ENCODE measurements around the gene SRPX.
A peak's percentile ranks its signal among the peaks of the same experiment; 100 is the strongest.

SRPX gene

DNA sequence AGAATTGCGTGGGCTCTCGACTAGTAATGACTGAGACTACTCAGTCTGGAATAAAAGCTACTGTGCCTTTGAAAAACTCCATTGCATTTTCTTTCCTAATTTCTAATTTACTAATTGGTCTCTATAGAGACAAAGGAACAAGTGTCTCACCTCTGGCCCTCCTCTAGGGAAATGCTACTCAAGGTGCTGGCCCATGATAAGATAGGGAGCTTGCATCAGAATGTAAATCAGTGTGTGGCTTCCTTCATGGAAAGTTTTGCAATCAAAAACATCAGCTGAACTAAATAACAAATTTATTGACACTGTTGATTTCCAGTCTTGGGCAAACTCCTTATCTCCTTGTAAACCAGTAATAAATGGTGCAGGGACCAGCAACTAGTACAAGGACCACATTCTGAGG, 81.8 kb downstream of the SRPX start:
- no peak for DNase-seq (ENCODE audit: low read depth)

DNA sequence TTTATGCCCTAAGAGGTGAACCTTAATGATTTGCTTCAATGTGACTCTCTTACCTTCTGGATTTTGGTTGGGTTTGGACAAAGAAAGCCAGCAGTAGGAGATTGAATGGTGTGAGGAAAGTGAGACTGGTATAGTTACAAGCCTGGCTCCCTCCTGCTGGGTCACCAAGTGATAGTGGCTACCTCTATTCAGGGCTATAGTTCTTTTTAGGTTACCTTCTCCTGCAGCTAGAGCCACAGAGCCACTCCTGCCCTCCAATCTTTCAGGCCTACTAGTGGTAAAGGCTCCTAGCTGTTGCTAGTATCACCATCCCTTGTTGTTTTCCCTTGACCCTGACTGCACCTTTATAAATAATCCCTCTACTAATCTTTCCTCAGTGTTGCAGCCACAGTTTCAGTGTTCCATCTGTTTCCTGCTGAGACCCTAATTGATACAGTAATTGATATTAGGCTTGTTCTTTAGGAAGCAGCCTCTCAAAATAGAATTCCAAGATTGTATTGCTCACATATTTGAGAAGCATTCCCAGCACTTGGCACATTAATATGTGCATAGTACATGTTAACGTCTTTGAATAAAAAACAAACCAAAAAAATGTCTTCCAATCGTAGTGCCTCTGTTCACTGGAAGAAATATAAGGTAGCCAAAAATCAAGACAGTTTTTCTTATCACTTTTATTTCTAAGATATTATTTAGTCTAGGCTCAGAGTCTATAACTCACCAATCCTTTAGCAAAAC, 82.3 kb downstream of the SRPX start:
- no peak for DNase-seq (ENCODE audit: low read depth)

DNA sequence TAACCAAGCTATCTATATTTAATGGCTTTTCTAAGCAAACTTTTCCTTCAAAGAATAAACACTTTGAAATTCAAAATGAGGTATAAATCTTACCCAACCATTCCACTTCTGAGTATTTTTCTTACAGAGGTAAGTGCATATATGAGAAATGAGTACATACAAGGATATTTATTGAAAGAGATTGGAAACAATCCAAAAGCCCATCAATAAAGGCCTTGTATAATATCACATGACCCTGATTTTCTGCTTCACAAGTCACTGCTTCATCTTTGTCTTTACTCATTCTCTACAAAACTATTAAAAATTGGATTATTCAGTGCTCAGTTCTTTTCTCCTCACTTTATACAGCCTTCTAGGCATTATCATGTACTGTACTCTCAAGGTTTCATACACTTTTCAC, 91.3 kb downstream of the SRPX start:
- DNase-seq (ENCODE audit: low read depth) = no peak

DNA sequence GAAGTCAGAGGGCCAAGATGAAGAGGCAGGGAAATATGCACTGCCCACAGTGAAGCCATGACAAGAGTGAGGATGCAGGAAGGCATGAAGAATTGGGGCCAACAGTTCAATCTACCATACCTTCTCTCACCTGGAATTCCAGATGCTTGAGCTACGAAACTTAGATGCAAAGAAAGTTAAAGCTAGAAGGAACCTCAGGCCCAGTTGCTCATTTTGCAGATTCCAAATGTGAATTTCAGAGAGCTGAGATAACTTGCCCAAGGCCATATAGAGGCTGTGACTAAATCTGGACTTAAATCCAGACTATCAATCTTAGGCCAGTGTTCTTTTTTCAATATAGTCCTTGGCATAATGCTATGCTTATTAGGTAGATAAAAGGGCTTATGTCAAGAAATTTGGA, 92.7 kb downstream of the SRPX start:
- no peak for DNase-seq (ENCODE audit: low read depth)

DNA sequence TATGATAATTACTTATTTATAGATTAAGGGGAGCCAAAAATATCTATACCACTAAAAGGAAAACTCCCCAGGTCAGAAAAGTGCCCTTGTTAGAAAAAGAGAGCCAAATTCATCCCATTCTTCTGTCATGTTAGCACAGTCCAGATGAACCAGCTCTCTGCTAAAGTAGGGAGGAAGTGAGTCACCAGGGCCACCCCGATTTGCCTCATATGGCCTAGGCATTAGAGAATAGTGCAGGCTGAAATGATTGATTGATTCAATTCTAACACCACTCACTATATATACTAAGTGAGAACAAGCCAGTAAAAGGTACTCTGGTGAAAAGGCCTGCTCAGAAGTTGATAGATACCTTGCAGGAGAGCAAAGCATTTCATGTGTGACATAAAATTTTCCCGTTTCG, 94.5 kb downstream of the SRPX start:
- peak; percentile 6 for DNase-seq (ENCODE audit: low read depth)

DNA sequence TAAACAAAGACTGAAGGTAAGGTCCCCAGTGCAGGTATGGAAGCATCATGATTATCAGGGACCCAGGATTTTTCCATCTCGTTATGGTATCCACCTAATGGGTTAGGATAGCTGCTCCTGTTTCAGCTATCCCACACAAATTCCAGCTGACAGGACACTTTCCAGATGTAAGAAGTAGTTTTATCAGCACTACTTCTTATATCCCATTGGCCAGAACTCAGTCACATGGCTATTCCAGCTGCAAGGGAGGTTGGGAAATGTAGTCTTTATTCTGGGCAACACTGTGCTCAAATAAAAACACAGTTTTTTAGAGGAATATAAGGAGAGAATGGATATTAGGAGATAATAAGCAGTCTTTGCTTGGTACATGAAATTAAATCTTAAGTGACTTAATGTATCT, 96.7 kb downstream of the SRPX start:
- DNase-seq (ENCODE audit: low read depth) = peak; percentile 4

DNA sequence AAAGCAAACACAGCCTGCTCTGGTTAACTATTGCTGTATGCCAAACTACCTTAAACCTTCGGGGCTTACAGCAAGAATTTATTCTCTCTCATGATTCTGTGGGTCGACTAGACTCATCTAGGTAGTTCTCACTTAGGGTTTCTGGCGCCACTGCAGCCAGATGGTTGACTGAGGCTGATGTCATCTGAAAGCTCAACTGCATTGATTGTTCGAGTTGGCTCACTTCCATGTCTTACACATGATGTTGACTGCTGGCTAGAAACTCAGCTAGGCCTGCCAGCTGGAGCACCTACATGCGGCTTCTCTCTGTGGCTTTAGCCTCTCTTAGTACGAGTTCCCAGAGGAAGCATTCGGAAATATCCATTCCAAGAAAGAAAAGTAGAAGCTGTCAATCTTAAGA, 103.2 kb downstream of the SRPX start:
- DNase-seq (ENCODE audit: low read depth) = peak; percentile 15

DNA sequence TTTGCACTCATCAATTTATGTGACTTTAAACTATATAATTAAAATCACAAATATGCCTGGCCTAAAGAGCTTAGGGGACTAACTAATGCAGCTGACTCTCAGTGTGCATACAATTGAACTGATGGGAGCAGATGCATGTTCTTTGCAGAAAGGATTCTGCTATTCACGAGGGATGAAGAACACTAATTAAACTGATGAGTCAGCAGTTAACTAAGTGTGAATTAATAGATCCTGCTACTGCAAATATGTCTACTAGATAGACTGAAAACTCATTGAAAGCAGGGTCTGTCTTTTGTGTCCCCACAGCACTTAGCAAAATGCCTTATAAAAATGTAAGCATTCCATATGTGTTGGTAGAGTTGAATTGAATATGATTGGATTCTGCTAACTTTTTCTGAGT, 104.0 kb downstream of the SRPX start:
- no peak for DNase-seq (ENCODE audit: low read depth)

DNA sequence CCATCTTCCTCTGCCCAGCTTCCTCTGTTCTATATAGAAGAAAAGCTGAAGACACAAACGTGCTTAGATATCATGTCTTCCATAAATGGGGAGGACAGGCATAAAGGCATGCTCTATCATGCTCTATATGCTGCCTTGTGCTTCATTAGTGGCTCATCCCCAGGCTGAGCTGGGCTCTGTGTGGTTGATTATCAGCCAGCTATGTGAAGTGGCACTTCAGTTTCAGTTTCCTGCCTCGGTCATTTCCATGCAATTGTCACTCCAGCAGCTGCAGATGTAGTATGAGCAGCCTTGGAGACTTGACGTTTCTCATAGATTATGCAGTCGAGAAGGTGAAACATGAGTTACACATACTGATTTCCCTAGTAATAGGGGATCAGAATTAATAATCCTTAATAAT, 108.1 kb downstream of the SRPX start:
- DNase-seq (ENCODE audit: low read depth) = no peak

DNA sequence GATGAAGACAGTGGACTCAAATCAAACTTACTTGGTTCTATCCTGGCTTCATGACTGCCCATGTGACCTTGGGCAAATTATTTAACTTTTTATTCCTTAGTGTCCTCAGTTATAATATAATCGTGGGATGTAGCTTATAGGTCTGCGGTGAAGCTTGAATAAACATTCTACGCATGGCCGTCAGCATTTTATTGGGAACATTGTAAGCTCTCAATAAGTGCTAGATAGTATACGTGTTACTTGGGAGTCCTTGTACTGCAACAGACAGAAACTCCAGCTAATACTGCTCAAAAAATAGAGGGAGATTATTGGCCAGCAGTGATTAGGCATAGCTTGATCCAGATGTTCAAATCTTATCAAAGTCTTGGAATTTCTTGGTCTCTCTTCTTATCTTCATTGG, 109.5 kb downstream of the SRPX start:
- no peak for DNase-seq (ENCODE audit: low read depth)

DNA sequence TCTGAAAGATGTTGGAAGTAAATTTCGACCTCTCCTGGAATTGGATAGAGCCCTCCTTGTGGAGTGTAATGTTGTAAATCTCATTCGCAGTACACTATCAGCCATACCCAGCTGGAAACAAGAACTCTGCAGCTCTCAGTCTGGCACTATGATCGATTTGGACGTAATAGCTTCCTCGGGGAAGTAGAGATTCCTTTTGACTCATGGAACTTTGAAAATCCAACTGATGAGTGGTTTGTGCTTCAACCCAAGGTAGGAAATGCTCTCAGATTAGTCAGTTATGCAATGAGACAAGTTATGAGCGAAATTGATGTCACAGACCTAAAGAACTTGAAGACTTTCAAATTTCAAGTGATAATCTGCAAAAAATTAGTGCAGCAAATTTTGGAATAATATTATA, 110.4 kb downstream of the SRPX start:
- peak; percentile 12 for DNase-seq (ENCODE audit: low read depth)

DNA sequence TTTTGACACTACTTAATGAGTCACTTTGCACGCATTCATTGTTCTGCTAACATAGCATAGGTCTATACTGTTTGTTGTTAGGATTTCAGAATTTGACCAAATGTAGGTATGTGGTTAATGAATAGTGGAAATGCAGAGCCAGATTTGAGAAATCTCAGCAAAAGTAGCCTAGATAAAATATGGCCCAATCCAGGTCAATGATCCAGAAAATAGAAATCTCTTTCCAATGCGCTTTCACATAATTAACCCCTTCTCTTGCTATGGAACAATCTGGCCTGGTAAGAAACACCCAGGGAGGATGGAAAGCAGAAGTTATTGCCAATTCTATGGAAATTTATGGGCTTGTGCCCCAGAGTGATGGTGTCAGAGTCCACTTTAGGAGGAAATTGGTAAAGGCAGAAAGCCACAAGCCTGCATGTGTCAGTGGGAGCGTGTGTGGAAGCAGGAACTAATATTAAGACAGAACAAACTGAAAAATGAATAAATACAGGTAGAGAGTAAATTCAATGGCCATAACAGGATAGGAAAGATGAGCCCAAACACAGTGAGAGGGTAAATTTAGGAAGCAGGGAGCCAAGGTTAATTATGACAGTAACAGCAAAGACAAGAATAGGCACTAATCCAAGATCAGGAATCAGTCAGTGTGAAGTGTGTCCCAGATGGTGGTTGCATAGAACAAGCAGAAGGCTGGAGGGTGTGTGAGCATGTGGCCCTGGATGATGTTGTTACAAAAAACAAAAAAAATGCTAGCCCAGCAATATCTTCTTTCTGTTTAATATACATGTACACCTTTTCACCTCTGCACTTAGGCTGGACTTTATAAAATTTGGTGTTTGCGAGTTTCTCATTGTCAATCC, 111.4 kb downstream of the SRPX start:
- no peak for DNase-seq (ENCODE audit: low read depth)

DNA sequence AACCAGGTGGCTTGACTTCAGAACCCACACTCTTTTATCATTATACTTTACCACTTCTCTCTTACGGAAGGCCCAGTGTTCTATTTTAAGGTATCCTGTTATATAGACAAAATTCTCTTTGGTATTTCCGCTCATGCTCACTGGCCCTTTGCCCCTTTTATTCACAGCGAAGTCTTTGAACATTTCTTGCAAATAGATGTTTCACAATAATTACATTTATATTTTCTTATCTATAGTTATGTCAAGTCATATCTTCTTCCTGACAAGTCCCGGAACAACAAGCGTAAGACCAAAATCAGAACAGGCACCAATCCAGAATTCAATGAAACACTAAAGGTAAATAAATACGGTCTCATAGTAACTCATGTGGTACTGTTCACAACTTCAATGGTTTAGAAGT, 112.3 kb downstream of the SRPX start:
- no peak for DNase-seq (ENCODE audit: low read depth)

DNA sequence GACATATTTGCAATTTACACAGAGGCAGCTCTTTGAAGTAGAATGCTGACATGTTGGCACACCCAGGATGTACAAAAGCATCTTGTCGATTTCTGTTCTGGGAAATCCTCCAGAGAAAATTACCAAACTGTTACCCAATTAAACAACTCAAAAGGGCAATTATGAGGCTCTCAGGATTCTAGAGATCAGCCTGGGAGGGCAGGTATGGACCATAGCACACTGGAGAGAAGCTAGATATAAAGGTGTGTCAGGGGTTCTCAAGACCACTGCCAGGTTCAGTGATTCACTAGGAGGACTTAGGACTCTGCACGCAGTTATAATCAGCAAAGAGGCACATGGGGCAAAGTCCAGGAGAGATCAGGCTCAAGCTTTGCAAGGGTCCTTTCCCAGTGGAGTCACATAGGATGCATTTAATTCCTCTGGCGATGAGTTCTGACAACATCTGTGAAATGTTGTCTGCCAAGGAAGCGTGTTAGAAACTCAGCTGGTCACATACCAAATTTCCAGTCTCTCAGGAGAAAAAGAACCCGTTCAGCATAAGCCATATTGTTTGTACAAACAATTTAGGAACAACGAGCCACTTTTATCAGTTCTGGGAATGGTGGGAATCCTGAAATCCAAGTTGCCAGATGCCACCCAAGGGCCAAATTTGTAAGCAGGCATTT, 113.5 kb downstream of the SRPX start:
- DNase-seq (ENCODE audit: low read depth) = no peak

DNA sequence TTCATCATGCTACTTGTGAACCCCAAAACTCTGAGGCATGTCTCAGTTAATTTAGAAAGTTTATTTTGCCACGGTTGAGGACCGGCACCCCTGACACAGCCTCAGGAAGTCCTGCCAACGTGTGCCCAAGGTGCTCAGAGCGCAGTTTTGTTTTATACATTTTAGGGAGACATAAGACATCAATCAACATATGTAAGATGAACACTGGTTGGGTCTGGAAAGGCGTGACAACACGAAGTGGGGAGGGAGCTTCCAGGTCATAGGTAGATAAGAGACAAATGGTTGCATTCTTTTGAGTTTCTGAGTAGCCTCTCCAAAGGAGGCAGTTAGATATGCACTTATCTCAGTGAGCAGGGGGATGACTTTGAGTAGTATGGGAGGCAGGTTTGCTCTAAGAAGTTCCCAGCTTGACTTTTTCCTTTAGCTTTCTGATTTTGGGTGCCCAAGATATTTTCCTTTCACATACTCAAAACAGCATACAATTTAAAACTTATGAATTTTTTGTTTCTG, 115.4 kb downstream of the SRPX start:
- no peak for DNase-seq (ENCODE audit: low read depth)

DNA sequence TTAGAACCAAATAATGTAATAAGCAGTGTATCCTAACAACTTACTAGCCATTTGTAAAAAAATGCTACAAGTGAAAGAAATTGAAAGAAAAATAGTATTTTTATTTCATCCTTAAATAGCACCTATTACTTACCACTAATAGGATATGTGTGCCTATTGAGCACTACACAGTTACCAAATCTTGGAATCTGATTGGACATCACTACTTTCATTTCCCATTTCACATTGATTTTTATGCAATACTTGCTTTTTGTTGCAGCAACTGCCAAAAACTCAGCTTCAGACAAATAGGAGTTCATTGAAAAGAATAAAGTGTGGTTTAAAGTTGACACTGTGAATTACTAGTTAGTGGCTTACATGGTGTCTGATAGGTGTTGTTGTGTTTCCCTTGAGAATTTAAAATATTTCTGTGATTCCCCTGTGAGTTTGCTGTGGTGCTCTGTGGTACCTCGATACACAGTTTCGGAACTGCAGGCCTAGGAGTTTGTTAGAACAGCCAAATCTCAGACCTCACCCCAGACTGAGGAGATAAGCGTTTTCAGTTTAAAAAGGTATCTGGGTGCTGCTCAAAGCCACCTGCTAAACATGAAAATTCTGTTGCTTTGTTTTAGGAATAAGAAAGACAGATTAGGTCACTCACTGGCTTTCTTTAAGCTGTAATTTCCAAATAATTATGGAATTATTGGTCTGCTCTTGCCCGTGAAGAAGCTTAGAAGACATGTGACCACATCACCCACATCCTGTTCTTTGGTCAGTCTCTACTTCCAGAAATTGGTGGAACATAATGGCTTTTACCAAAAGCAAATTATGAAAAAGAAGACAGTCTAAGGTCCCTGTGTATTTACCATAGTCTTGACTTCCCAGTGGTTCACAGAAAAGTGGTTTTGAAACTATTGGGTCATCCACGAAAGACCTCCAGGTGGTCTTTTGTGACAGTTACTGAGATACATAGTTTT, 116.5 kb downstream of the SRPX start:
- DNase-seq (ENCODE audit: low read depth) = no peak

DNA sequence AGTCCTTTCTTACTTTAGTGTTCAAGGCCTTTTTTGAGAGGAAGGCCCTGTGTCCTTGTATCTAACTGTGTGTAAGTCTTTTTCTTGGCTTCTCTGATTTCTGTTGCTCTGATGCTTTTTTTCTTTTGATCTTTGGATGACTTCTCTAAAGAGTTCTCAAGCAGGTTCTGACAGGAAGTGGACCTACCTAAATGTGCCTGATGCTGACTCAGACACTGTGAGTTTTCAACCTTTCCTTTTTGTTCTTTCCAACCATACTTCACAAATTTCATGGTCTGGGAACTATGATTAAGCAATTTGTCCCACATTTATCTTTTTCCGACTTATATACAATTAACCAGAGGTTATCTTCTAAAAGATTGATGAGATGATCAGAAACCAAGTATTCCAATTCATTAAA, 117.8 kb downstream of the SRPX start:
- DNase-seq (ENCODE audit: low read depth) = no peak

DNA sequence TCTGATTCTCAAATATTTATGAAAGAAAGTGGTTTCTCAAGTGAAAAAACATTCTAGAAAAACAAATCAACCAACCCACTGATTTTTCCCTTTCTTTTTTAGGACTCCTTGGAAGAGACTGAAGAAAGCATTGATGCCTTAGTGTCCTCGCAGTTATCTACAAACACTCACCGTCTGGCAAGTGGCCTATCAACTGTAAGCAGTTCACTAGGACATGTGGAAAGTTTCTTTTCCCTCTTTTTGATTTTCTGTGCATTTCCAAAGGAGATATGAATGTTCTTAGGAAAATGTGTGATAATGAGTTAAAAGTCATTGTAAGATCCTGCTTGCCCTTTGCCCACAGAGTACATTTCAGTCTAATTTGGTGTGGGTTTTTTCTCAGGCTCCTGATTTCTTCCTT, 118.4 kb downstream of the SRPX start:
- DNase-seq (ENCODE audit: low read depth) = no peak

DNA sequence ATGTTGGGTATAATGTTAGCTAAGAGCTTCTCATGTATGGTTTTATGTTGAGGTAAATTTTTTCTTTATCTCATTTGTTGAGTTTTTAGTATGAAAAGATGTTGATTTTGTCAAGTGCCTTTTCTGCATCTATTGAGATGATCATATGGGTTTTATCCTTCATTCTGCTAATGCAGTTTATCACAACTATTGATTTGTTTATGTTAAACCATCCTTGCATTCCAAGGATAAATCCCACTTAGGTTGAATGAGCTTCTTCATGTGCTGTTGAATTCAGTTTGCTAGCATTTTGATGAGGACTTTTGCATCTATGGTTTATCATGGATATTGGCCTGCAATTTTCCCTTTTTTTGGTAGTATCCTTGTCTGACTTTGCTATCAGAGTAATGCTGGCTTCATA, 121.0 kb downstream of the SRPX start:
- DNase-seq (ENCODE audit: low read depth) = no peak

All from ELR (cell line).